Fibroblast of skin of back (primary cell): ENCODE data around the gene C1GALT1C1. TPM values are rescaled to one million over a fixed set of nuclear protein-coding genes. Genes with fewer than 3 reads are reported as not detected.
"Not testable (repeated sequence)": the region's sequence is repeated elsewhere in the genome, so short reads cannot be mapped to it uniquely, and the experiment has no call there.

Experiments
- DNase-seq: peaks from one replicate; pipeline ENCODE4 v3.0.0-alpha.2; 2013
- polyA plus RNA-seq, 2 experiments: library from polyadenylated mRNA; unstranded; fragments of 120-200 nt; gene quantifications; one replicate each; pipeline ENCODE4 v1.2.1, GENCODE V29; 2013; ENCODE audit not compliant: insufficient read length in 2 of 2

Gene C1GALT1C1
- polyA plus RNA-seq (2013, experiment 1 of 2; ENCODE audit: insufficient read length), result 18.5 TPM
- polyA plus RNA-seq (2013, experiment 2 of 2; ENCODE audit: insufficient read length), result 16.3 TPM

- DNase-seq, result peak; percentile 93
Observed at GRCh38 chrX:120629667-120630537, at the start of gene C1GALT1C1. Gene C1GALT1C1, minus strand, starts transcription at chrX:120630054. Its CDS starts 2,888 bp downstream, at chrX:120627166.

- DNase-seq, result no peak
Observed at GRCh38 chrX:120677004-120677652, 47.3 kb upstream of the C1GALT1C1 start.

GRCh38 chrX:120672841-120673530 is 43.1 kb upstream of the C1GALT1C1 start:
- DNase-seq, result no peak

DNA sequence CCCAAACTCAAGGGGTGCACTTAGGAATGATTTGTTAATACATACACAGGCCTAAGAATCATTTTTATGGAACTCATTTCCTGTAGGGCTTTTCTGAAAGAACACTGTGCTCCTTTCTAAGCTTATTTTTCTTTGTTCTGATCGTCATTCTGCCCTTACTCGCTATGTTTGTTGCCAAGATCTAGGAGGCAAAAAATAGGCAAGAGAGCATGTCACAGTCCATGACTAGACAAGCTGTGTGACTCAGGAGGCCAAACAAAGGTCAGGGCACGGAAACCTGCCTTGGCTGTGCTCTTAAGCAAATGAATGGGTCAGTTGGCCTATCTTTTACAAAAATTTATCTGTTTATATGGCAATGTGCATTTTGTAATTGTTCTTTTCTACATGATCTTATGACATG is 42.5 kb upstream of the C1GALT1C1 start:
- peak; percentile 79 for DNase-seq

DNA sequence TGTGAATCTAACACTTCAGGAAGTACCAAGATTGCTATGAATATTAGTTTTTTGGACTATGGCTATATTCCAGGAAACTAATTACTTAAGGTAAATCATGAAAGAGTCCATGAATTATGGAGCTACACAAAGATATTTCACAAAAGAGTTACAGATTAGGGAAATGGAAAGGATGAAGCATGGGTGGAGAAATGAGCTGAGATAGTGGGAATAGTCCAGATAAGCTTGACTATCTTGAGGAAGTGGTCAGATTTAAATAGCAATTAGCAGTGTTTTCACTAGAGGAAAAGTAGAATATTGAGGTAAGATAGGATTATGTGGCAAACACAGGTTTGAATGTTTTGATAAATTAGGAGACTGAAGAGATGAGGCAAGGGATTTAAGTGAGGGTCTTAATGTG is 42.1 kb upstream of the C1GALT1C1 start:
- no peak for DNase-seq

DNA sequence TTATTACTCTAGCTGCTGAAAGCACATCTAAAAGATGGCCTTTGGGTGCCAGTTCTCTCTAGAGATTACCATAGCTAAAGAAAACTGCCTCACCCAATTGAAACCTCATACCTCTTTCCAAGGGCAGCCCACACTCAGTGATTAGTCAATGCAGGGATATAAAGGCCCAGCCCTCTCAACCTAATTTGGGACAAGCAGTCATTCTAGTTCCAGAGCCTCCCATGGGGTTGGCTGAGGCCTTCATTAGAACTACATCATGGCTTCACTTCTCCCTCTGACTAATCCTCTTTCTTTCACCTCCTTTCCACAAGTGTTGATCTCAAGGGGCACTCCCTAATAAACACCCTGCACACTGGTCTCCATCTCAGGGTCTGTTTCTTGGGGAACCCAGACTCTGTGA is 38.5 kb upstream of the C1GALT1C1 start:
- DNase-seq, result no peak

DNA sequence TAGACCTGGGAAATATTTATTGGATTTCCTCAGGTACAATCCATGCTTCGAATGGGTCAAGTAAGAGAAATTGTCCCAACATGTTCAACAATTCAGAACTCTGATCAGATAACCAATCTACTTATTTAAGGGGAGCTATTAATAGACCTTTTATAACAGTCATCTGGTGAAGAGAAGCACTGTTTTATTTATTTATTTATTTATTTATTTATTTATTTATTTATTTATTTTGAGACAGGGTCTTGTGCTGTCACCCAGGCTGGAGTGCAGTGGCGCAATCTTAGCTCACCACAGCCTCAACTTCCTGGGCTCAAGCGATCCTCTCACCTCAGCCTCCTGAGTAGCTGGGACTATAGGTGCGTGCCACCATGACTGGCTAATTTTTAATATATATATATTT is 34.7 kb upstream of the C1GALT1C1 start:
- not testable (repeated sequence) for DNase-seq

GRCh38 chrX:120664081-120664480 is 34.2 kb upstream of the C1GALT1C1 start:
- peak; percentile 29 for DNase-seq

DNA sequence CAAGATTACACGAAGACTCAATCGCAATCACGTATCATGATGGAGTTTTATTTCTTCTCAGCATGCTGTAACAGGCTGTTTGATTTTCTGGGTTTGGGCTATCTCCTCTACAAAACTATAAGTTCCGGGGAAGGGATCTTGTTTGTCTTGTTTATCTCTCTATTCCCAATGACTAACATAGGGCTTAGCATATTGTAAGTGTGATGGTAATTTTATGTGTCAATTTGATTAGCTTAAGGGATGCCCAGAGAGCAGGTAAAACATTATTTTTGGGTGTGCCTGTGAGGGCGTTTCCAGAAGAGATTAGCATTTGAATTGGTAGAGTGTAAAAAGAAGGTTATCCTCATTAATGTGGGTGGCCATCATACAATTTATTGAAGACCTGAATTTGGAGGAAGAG is 32.8 kb upstream of the C1GALT1C1 start:
- no peak for DNase-seq

DNA sequence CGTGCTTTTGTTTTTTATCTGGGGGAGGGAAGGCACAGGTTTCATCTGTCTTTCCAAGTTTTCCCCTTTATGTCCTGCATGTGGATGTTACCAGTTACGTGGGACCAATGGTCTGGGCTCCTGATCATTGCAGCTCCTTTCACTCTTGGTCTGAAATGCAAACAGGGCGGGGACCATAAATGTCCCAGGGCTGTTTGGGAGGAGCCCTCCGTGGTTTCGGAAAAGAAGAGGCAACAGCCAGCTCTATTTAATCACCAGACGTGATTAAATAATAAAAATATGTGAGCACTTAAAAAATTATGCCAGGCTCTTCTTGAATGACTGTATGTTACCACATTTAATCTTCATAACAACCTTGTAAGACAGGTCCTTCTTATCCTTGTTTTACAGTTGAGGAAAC is 30.8 kb upstream of the C1GALT1C1 start:
- peak; percentile 38 for DNase-seq

- DNase-seq, result no peak
Observed at GRCh38 chrX:120653000-120653399, 23.1 kb upstream of the C1GALT1C1 start.

GRCh38 chrX:120652256-120652655 is 22.4 kb upstream of the C1GALT1C1 start:
- DNase-seq, result not testable (repeated sequence)

DNA sequence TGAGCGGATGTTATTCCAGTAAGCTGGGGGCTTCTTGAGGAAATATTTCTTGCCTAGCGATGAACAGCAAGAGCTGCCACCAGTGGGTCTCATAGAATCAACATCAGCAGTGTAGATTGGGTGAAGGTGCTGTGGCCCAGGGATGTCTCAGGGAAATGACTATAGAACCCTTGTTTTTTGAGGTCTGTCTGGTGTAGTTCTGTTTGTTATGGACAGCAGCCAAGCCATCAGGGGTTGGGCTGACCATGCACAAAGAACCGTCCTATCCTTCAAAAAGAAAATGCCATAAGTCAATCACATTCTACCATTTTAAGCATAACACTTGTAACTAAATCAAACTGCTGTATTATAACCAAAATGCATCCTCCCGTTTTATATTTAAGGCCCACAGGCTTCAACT is 17.3 kb upstream of the C1GALT1C1 start:
- DNase-seq, result peak; percentile 33

- no peak for DNase-seq
Observed at GRCh38 chrX:120642871-120643270, 13.0 kb upstream of the C1GALT1C1 start.

DNA sequence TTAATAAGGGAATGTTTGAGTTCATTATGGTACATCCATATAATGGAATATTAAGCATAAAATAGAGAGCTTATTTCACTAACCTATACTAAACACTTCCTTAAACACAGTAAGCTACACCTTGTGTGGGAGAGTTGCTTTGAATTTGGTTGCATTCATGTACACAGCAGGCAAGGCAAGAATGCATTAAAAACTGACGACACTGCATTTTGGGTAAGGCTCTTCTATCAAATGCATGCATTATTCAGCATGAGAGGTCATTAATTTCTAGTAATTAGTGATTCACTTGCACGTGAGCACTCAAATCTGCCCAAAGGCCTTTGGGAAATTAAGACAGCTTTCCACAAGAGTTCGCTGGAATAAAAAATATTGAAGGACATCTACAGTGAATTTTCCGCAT is 8.8 kb upstream of the C1GALT1C1 start:
- no peak for DNase-seq

DNA sequence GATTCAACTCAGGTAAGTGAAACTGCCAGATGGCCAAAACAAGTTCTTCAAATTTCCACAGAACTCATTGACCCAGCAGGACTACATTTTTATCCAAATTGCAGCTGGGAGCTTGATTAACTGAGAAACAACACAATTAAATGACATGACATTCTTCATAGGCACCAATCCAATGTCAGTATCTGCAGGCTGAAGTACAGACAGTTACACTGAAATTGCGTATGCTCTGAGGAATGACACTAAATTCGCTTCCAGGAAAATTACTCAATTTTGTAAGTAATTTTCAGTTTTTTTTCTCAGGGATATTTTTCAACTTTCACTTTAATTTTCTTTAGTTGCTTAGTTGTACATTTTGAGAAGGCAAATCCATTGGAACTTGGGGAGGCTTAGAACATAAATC is 4.5 kb downstream of the C1GALT1C1 start:
- no peak for DNase-seq

DNA sequence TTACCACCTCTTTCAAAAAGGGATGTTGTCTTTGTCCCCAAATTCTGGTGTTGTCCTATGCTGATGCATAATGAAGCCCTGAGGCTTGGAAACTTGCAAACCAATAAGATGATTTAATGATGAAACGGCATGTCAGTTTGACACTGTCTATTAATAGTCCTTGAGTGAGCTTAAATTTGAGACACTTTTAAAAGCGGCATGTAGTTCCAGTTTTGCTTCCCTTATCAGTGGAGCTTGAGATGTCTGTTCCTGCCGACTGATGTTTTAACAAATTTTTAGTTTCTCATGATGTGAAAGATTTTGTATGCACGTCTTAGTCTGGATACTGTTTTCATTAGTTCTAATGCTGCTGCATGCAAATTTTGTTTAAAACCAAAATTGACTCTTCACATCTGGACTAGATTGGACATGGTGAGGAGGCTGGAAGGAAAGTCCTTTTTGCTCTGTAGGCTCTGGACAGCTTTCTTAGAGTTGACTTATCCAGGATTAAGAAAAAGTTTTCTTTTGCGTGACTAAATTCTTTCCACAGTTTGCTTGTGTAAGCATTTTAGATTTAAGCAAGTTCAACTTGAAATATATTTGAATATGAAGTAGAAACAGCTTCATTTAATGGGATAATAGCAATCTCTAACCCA is 11.7 kb downstream of the C1GALT1C1 start:
- no peak for DNase-seq

DNA sequence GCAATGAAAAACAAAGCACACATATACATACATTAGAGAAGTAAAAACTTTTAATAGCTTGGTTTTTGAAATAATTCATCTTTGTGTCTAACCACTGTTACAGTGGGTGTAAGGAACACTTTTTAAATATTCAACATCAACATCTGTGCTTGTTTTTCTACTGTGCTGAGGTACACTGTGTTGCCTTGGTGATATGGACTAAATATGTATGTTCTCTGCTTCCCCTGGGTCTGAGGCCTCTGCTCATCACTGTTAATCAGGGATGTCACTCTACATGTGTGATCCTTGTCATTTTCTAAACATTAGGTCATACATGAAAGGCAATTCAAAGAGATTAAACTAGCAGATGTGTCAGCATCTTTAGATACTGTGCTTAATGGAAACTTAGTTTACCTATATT is 15.0 kb downstream of the C1GALT1C1 start:
- no peak for DNase-seq

- no peak for DNase-seq
Observed at GRCh38 chrX:120612086-120612485, 17.8 kb downstream of the C1GALT1C1 start.

DNA sequence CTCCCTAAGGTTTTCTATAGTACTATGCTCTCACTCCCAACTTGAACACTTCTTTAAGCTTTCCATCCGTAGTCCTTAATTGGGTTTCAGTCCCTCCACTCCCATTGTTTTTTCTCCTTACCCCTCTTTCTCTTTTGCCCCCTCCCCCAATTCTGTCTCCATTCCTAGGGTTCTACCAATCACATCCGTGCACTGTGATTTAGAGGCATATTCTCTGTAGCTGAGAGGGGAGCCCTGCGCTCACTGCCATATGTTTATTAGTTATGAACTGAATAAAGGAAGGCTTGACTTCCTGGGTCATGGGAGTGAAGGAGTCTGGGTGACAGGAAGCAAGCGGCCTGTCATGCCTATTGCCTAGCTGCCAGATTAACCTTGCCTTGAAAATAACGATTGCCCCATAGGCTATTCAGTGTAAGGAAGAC is 25.5 kb downstream of the C1GALT1C1 start:
- peak; percentile 52 for DNase-seq

DNA sequence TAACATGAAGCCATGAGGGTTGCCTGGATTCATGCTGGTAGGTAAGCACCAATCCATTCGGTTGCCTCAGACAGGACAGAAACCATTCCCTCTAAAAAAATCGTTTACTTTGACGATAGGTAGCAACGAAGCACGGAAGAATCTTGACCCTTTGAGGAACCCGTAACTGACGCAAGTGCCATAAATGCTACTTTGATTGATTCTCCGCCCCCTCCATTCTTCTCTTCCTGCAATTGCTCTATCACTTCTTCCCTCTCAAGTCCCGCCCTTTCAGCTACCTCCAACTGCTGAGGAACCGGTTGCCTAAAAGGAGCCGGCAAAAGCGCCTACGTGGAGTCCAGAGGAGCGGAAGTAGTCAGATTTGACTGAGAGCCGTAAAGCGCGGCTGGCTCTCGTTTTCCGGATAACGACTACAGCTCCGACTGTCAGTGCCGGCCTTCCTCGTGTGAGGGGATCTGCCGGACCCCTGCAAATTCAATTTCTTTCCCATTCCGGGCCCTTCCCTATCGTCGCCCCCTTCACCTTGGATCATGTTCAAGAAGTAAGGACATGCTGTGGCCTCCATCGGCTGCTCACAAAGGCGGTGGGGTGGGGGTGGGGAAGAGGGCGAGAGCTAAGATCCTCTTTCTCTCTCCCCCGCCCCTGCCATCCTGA is 26.0 kb downstream of the C1GALT1C1 start, which contains the start of gene MCTS1:
MCTS1 (plus strand) TSS at position 395 of the 654 bp plus-strand sequence; CDS start at position 531, 136 bp downstream.
- peak; percentile 97 for DNase-seq

DNA sequence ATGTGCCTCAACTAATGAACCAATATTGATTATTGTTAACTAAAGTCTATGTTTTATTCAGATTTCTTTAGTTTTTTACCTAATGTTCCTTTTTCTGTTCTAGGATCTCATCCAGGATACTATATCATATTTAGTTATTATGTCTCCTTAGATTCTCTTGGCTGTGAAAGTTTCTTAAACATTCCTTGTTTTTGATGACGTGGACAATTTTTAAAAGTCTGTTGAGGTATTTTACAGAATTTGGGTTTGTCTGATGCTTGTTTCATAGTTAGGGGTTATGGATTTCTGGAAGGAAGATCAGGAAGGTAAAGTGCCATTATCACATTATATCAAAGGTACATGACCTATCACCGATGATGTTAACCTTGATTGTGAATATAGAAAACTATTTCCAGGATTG is 44.2 kb downstream of the C1GALT1C1 start:
- no peak for DNase-seq
